RPMI8226 (cell line): Measurements from ENCODE around the gene TRAP1.

Source experiments
- DNase-seq: peaks from one replicate; pipeline ENCODE4 v3.0.0-alpha.2; 2015

Gene TRAP1

DNA sequence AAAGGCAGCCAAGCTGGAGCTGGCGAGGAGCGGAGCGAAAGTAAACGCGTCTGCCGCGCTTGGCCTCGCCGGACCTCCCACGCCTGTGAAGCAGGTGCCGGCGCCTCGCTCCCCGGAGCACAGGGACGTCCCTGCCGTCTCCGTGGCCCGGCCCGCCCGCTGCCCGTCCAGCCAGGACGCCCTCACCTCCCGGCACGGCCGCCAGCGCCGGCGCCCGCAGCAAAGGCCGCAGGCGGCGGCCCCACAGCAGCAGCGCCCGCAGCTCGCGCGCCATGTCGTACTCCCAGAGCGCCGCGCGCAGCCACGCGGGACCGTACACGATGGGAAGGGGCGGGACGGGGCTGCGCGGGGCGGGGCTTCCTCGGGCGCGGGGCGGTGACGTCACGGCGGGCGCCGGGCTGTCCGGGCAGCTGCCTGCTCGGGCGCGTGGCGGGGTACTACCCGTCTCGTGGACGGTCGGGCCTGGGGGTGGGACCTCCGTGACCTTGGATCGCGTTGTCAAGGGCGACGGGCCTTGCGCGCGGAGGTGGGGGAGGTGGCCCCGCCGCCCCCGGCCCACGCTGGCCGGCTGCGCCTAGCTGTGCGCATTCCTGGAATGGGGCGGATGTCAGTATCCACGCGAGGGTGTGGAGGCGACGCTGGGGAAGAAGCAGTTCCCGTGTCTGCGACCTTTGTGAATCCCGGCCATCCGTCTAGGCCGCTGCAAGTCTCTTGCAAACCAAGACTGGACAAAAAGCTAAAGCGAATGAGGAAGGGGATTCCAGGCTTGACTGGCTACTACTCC, at the start of gene TRAP1:
TSS of gene TRAP1 (minus strand) at position 290 of the 784 bp plus-strand sequence. CDS start at position 274, 16 bp downstream.
- peak; percentile 94 for DNase-seq

DNA sequence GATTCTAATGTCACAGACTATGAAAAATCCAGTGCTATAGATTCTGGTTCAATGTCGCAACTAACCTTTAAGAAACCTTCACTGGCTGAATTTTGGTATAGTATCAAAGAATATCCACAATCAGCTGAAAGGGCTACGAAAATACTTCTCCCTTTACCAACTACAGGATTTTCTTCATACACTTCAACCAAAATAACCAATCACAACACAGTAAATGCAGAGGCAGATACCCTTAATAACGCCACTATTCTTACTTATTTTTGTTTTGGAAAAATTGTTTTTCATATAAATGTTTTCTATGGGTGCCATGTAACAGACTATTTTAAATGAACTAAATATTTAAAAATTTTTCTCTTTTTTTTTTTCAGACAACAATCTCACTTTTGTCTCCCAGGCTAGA, 48.9 kb upstream of the TRAP1 start:
- DNase-seq: no peak

DNA sequence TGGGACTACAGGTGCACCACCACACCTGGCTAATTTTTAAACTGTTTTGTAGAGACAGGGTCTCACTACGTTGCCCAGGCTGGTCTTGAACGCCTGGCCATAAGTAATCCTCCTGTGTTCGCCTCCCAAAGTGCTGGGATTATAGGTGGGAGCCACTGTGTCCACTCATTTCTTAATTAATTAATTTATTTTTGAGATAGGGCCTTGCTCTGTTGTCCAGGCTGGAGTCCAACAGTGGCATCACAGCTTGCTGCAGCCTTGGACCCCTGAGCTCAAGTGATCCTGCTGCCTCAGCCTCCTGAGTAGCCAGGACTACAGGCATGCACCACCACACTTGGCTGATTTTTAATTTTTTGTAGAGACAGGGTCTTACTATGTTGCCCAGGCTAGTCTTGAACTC, 47.1 kb upstream of the TRAP1 start:
- DNase-seq: no peak

DNA sequence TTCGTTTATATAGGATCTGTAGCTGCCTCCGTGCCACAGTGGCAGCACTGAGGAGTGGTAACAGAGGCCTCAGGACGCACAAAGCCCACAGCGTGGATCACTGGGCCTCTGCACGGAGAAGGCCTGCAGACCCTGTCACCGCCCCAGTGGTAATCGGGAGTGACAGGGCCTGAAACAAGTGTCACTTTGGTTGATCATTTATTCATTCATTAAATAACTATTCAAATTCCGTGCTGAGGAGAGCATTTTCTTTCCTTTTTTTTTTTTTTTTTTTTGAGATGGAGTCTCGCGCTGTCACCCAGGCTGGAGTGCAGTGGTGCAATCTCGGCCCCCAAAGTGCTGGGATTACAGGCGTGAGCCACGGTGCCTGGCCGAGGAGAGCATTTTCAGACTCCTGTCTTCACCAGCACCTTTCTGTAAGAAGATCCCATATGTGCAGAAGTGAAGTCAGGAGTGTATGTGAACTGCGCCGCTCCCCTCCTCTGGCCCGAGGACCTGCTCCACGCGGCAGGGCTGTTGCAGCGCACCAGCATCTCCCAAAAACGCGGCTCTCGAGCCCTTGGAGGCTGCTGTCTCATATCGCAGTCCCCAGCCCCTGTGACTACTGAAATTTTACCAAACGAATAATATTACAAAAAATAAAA, 44.9 kb upstream of the TRAP1 start:
- no peak for DNase-seq

- no peak for DNase-seq
Observed at GRCh38 chr16:3761375-3762106, 44.2 kb upstream of the TRAP1 start.

GRCh38 chr16:3760518-3760917, 43.2 kb upstream of the TRAP1 start:
- DNase-seq: no peak

DNA sequence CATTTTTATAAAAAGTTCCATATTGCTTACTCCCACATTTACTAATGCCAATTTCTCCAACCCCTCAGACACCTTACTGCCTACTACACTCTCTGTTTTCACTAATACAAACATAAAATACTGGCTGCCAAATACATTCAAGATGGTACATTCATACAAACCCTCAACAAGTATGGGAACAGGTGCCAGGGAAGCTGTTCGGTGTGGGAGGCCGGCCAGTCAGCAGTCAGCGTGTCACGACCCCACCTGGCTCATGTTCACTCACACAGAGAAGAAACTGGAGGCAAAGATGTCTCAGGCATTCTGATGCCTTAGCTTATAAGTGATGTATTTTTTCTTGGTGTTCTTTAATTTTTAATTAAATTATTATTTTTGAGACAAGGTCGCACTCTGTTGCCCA, 42.4 kb upstream of the TRAP1 start:
- no peak for DNase-seq

DNA sequence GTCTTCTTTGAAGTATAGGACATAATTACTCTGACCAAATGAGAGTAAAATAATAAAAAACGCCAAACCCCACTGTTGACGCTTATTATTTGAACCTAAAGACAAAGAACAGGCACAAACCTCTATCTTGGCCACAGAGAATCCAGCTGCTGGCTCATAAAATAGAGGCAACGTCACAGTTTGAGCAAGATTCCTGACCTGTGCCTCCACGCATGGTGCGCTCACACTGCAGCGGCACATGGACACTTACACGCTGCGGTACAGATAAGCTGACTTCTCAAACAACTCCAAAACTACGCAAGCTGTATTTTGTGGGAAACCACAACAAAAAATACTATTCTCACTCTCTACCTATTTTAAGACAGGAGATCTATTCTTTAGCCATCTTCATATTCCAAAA, 38.8 kb upstream of the TRAP1 start:
- DNase-seq: no peak

- DNase-seq: no peak
Observed at GRCh38 chr16:3755249-3755648, 37.9 kb upstream of the TRAP1 start.

DNA sequence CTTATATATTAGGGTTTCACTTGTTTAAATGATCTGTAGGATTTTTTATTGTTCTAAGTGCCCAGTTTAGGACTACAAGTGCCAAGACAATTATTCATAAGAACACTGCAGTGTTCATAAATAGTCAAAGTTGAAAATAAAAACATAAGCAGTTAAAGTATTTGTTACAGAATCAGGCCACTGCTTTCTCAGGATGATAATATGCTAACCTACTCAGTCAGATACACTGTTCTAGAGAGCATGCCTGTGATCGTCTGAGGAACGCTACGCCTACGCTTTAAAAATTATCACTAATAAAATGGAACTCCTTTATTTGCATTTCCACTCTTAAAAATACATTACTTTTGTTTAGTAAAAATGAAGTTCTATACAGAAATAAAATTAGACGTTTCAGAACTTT, 37.4 kb upstream of the TRAP1 start:
- no peak for DNase-seq

DNA sequence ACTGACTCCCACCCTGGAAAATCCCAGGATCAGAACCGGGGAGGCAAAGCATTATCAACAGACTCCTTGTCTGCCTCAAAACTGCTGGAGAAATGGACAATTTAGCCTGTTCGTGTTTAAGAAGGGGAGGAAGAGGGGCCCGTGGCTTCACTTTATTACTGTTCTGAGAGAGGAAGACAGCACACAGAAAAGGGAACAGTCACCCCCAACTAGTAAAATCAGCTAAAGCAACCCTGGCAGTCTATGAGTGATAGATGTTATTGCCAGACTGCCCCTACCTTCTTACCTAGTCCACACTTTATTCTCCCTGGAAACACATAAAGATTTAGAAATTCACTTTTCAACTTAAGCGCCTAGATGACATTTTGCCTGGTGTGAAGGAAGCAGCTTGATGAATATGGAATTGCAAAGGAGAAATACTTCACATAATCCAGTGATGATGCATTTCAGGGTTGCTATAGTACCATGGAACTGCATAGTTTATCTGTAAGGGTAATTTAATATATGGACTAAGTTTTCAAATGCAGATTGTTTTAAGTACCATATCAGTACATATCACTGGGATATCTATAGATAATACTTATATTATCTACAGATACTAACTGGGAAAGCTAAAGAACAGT, 36.9 kb upstream of the TRAP1 start:
- DNase-seq: no peak

DNA sequence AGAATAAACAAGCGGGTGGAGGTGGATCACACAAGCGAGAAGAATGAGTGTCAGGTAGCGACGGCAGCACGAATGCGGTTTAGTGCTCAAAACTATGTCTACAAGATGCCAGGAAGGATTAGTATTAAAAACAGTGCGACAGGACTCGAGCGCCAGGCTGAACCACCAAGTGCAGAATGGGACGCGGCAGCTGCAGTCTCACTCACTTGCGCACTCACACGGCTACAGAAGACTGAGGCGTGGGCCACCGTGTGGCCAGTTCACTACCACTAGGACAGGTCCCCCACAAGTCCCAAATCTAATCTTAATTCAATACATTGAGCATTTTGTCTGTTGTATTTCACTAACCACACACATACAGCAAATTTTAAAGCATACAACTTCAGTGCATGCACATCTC, 35.7 kb upstream of the TRAP1 start:
- DNase-seq: no peak

DNA sequence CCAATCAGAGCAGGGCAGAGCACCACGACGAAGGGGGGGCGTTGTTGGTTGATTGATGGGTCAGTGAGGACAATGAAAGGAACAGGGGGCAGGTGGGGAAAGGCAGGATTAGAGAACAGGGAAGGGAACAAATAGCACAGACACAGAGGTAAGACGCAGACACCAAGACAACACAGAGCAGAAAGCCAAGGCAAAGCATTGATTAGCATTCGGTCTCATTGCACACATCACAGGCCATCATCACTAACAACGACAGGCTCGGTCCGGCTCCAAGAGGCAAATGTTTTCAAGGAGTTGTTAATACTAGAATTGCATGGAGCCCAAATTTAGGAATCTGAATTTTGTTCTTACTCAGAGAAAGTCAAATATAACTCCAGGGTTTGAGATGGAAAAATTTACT, 34.6 kb upstream of the TRAP1 start:
- DNase-seq: no peak

DNA sequence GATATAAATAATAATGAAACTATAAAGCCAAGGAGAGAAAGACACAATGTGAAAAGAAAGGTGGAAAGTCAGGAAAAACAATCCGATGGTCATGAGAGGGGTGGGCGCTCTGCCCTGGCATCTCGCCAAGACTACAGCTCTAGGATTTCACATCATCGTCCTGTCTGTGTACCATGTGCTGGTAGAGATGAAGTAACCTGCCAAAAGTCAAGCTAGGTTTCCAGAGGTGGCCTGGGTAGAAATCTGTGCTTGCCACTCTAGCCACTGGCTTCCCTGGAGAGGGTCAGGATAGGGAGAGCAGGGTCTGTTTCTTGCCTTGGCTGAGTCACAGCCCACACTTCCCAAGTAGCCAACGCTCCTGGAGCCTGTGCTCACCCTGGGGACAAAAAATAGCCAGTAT, 31.0 kb upstream of the TRAP1 start:
- DNase-seq: no peak

- no peak for DNase-seq
Observed at GRCh38 chr16:3745751-3746355, 28.5 kb upstream of the TRAP1 start.

GRCh38 chr16:3744018-3744417, 26.7 kb upstream of the TRAP1 start:
- DNase-seq: no peak

DNA sequence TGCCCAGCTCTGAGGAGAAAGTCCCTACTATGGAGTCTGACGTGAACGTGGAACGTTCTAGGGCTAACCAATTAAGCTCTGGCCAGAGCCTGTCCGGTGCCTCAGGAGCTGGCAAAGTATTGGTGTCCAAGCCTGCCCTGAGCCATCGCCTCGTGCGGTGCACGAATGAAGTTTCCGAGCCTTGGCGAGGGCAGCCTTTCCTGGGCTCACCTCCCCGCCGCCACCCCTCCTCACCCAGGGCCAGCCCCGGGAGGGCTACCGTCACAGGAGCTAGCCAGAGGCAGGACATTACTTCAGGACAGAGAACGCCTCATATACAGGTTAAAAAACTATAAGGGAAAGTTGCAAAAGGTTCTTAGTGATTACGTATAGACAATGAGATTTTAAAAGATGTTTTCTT, 23.6 kb upstream of the TRAP1 start:
- DNase-seq: no peak

DNA sequence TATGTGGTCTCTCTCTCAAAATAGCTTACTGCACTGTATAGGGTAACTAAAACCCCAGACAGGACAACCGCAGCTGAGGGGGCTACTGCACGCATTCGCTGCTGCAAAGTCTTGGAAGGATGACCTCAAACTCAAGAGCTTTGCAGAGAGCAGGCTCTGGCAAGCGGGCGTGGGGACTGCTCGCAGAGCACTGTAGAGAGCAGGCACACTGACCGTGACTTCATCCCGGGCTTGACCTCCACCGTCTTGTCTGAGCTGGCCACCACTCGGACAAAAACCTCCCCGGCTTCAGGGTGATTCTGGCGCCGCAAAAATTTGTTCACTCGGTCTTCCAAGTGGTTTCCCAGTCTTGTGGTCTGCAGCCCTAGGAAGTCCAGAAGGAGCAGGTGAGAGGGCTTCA, 22.9 kb upstream of the TRAP1 start:
- DNase-seq: no peak

GRCh38 chr16:3739636-3740035, 22.3 kb upstream of the TRAP1 start:
- DNase-seq: no peak

DNA sequence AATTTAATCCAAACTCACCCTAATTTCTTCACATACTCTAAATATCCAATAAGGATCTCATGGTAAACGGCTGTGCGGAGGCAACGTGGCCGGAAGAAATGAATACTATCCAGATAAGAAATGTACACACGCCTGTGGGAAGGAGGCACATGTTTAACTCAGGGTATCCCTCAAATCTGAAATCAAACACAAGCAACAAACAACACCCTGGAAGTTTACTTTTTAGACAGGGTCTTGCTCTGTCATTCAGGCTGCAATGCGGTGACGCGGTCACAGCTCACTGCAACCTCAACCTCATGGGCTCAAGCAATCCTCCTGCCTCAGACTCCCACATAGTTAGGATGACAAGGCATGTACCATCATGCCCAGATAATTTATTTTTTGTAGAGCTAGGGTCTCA, 21.2 kb upstream of the TRAP1 start:
- DNase-seq: no peak

DNA sequence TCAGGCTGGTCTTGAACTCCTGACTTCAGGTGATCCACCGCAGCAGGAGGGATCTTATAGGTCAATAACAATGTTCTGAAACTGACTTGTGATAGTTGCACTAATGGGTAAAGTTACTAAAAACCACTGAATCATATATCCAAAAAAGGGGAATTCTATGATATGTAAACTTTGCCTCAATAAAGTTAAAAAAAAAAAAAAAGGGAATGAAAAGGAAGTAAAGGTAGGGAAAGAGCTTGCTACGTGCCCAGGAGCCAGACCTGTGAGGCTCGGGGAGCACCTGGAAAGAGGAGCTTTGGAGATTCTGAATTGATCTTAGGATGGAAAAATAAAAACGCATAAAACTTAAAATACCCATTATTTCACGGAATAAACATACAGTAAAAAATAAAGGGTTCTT, 20.8 kb upstream of the TRAP1 start:
- DNase-seq: no peak

- DNase-seq: no peak
Observed at GRCh38 chr16:3737181-3737580, 19.9 kb upstream of the TRAP1 start.

- no peak for DNase-seq
Observed at GRCh38 chr16:3736116-3736515, 18.8 kb upstream of the TRAP1 start.
